HL-60 (cell line): ENCODE measurements around the gene TUBB8.

Experiments
- DNase-seq, 2 experiments: peaks; one replicate each; pipeline ENCODE4 v3.0.0-alpha.2; 2010 to 2020; ENCODE audit warnings: low read depth in 1 of 2, low spot score in 1 of 2
- H3K27ac ChIP-seq: fragments of 250-450 bp; sonication (Bioruptor Pico); replicated peaks from 2 replicates; pipeline ENCODE4 v1.5.1; 2020; ENCODE audit warnings: mild to moderate bottlenecking, moderate library complexity
- H3K27me3 ChIP-seq: fragments of 250-450 bp; sonication (Bioruptor Pico); 2 replicates; pipeline ENCODE4 v1.5.1; 2021; ENCODE audit warnings: mild to moderate bottlenecking, moderate library complexity; ENCODE audit not compliant: insufficient read depth, poor library complexity, severe bottlenecking
- H3K4me3 ChIP-seq: replicated peaks from 2 replicates; pipeline ENCODE4 v1.5.1; 2011; ENCODE audit warnings: mild to moderate bottlenecking, control low read depth, low read length; ENCODE audit not compliant: insufficient read depth
- CTCF ChIP-seq: IDR thresholded peaks from one replicate; pipeline ENCODE4 v1.5.1; 2011; ENCODE audit warnings: low read length, control low read depth, inconsistent platforms; ENCODE audit not compliant: insufficient read depth
- GABPA ChIP-seq: IDR thresholded peaks from 2 replicates; pipeline ENCODE4 v1.6.1; 2012; ENCODE audit warnings: low read depth
- POLR2AphosphoS5 ChIP-seq: IDR thresholded peaks from 2 replicates; pipeline ENCODE4 v1.6.1; 2012; ENCODE audit warnings: low read depth
- REST ChIP-seq: IDR thresholded peaks from 2 replicates; pipeline ENCODE4 v1.6.1; 2012; ENCODE audit warnings: low read depth; ENCODE audit not compliant: insufficient replicate concordance
- SPI1 ChIP-seq: IDR thresholded peaks from 2 replicates; pipeline ENCODE4 v1.6.1; 2012; ENCODE audit warnings: low read depth, mild to moderate bottlenecking, borderline replicate concordance

TUBB8 gene

GRCh38 chr10:91313-91712, 42.2 kb upstream of the TUBB8 start:
- Histone ChIP-seq H3K27me3 (no peaks in the 10 kb centered on the region), H3K4me3 (no peak overlapping the region), H3K27ac (no peak overlapping the region)
- no peak for DNase-seq
- no peak for TF ChIP-seq REST
- TF ChIP-seq CTCF, result no peak
- no peak for TF ChIP-seq POLR2AphosphoS5
- no peak for TF ChIP-seq GABPA
- TF ChIP-seq SPI1, result no peak

- H3K4me3 ChIP-seq, result no peak overlapping the region
- no peak overlapping the region for H3K27ac ChIP-seq
- DNase-seq, result no peak
- H3K27me3 ChIP-seq, result no peaks in the 10 kb centered on the region
- TF ChIP-seq GABPA (no peak), REST (no peak), POLR2AphosphoS5 (no peak), CTCF (no peak), SPI1 (no peak)
Measured at GRCh38 chr10:90161-90560, 41.1 kb upstream of the TUBB8 start.

- Histone ChIP-seq H3K27ac (no peak overlapping the region), H3K4me3 (no peak overlapping the region), H3K27me3 (no peaks in the 10 kb centered on the region)
- TF ChIP-seq CTCF (no peak), GABPA (no peak), SPI1 (no peak), POLR2AphosphoS5 (no peak), REST (no peak)
- DNase-seq, result no peak
Measured at GRCh38 chr10:89248-89647, 40.2 kb upstream of the TUBB8 start.
